ENCODE results near the gene GOLGA1.
"Not testable (repeated sequence)": the region's sequence is repeated elsewhere in the genome, so short reads cannot be mapped to it uniquely, and the experiment has no call there.

The GOLGA1 gene

GRCh38 chr9:124932333-124932732, 8.6 kb downstream of the GOLGA1 start:
- Histone ChIP-seq H3K36me3 (ENCODE audit: insufficient read depth) (no peaks in the 10 kb centered on the region), H3K27me3 (ENCODE audit: insufficient read depth, low read depth) (no peaks in the 10 kb centered on the region), H3K79me2 (ENCODE audit: insufficient read depth, low read depth) (no peaks in the 10 kb centered on the region), H2AFZ (ENCODE audit: low read depth) (no peak overlapping the region), H4K20me1 (ENCODE audit: insufficient read depth) (no peaks in the 10 kb centered on the region), H3K9ac (no peak overlapping the region), H3K4me3 (IDR thresholded peaks at IDR 0.05; ENCODE audit: insufficient read depth, low read depth, low read length) (no peak overlapping the region), H3K4me2 (no peak overlapping the region), H3K4me1 (ENCODE audit: low read depth, poor library complexity, severe bottlenecking) (no peaks in the 10 kb centered on the region), H3K27ac (no peak overlapping the region)
- TF ChIP-seq CTCF (conservative IDR thresholded peaks at IDR 0.05; ENCODE audit: low read depth, low read length), result no peak

GRCh38 chr9:124929464-124929863, 11.4 kb downstream of the GOLGA1 start:
- H3K27me3 ChIP-seq (ENCODE audit: insufficient read depth, low read depth), result no peaks in the 10 kb centered on the region
- no peaks in the 10 kb centered on the region for H3K79me2 ChIP-seq (ENCODE audit: insufficient read depth, low read depth)
- no peaks in the 10 kb centered on the region for H3K36me3 ChIP-seq (ENCODE audit: insufficient read depth)
- no peak overlapping the region for H3K27ac ChIP-seq
- H2AFZ ChIP-seq (ENCODE audit: low read depth), result no peak overlapping the region
- H3K9ac ChIP-seq, result no peak overlapping the region
- no peak overlapping the region for H3K4me3 ChIP-seq (IDR thresholded peaks at IDR 0.05; ENCODE audit: insufficient read depth, low read depth, low read length)
- H3K4me2 ChIP-seq, result no peak overlapping the region
- H4K20me1 ChIP-seq (ENCODE audit: insufficient read depth), result no peaks in the 10 kb centered on the region
- H3K4me1 ChIP-seq (ENCODE audit: low read depth, poor library complexity, severe bottlenecking), result no peaks in the 10 kb centered on the region
- no peak for TF ChIP-seq CTCF (conservative IDR thresholded peaks at IDR 0.05; ENCODE audit: low read depth, low read length)

GRCh38 chr9:124928116-124928515, 12.8 kb downstream of the GOLGA1 start:
- H3K4me3 ChIP-seq (IDR thresholded peaks at IDR 0.05; ENCODE audit: insufficient read depth, low read depth, low read length), result no peak overlapping the region
- no peak overlapping the region for H3K4me2 ChIP-seq
- H3K27ac ChIP-seq, result no peak overlapping the region
- no peaks in the 10 kb centered on the region for H3K36me3 ChIP-seq (ENCODE audit: insufficient read depth)
- no peak overlapping the region for H2AFZ ChIP-seq (ENCODE audit: low read depth)
- H3K4me1 ChIP-seq (ENCODE audit: low read depth, poor library complexity, severe bottlenecking), result no peaks in the 10 kb centered on the region
- no peaks in the 10 kb centered on the region for H4K20me1 ChIP-seq (ENCODE audit: insufficient read depth)
- H3K27me3 ChIP-seq (ENCODE audit: insufficient read depth, low read depth), result no peaks in the 10 kb centered on the region
- no peak overlapping the region for H3K9ac ChIP-seq
- TF ChIP-seq CTCF (conservative IDR thresholded peaks at IDR 0.05; ENCODE audit: low read depth, low read length), result no peak
- H3K79me2 ChIP-seq (ENCODE audit: insufficient read depth, low read depth), result no peaks in the 10 kb centered on the region

- not testable (repeated sequence) for H3K79me2 ChIP-seq (ENCODE audit: insufficient read depth, low read depth); H3K4me1 ChIP-seq (ENCODE audit: low read depth, poor library complexity, severe bottlenecking); H3K4me3 ChIP-seq (IDR thresholded peaks at IDR 0.05; ENCODE audit: insufficient read depth, low read depth, low read length); H4K20me1 ChIP-seq (ENCODE audit: insufficient read depth); H3K4me2 ChIP-seq; H3K36me3 ChIP-seq (ENCODE audit: insufficient read depth); H3K27ac ChIP-seq; H3K27me3 ChIP-seq (ENCODE audit: insufficient read depth, low read depth); H2AFZ ChIP-seq (ENCODE audit: low read depth); H3K9ac ChIP-seq
These were observed 20.5 kb downstream of the GOLGA1 start for GRCh38 chr9:124920394-124920793.

- no peaks in the 10 kb centered on the region for H3K4me1 ChIP-seq (ENCODE audit: low read depth, poor library complexity, severe bottlenecking)
- H3K9ac ChIP-seq, result no peak overlapping the region
- no peak overlapping the region for H3K27ac ChIP-seq
- no peaks in the 10 kb centered on the region for H3K79me2 ChIP-seq (ENCODE audit: insufficient read depth, low read depth)
- no peaks in the 10 kb centered on the region for H3K27me3 ChIP-seq (ENCODE audit: insufficient read depth, low read depth)
- H3K4me3 ChIP-seq (IDR thresholded peaks at IDR 0.05; ENCODE audit: insufficient read depth, low read depth, low read length), result no peak overlapping the region
- no peaks in the 10 kb centered on the region for H4K20me1 ChIP-seq (ENCODE audit: insufficient read depth)
- H3K4me2 ChIP-seq, result no peak overlapping the region
- no peak for TF ChIP-seq CTCF (conservative IDR thresholded peaks at IDR 0.05; ENCODE audit: low read depth, low read length)
- no peak overlapping the region for H2AFZ ChIP-seq (ENCODE audit: low read depth)
- no peaks in the 10 kb centered on the region for H3K36me3 ChIP-seq (ENCODE audit: insufficient read depth)
These were observed 26.0 kb downstream of the GOLGA1 start for GRCh38 chr9:124914753-124915405.
